ENCODE measurements around the gene CCSAP. TPM values are rescaled to one million over a fixed set of nuclear protein-coding genes. Genes with fewer than 3 reads are reported as not detected.

CCSAP gene
- total and polyA plus RNA-seq, 10 of the 15 experiments (the other 5 are each of a cell fraction or from before 2014, with no cell fraction given): 0.75 to 3.4 (median 2.8) TPM

DNA sequence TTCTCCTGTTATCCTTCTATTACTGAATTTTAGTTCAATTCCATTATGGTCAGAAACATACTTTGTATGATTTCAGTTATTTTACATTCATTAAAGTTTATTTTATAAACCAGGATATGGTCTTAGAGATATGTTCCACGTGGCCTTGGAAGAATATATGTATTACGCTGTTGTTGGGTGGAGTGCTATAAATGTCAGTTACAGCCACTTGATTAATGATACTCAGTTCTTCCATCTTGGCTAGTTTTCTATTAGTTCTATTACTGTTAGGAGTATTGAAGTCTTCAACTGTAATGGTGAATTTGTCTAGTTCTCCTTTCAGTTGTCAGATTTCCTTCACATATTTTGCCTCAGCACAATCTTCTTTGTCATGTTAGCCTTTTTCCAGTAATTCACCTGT lies 26.7 kb downstream of the CCSAP start (continued):
- TF ChIP-seq, protein P1, sequence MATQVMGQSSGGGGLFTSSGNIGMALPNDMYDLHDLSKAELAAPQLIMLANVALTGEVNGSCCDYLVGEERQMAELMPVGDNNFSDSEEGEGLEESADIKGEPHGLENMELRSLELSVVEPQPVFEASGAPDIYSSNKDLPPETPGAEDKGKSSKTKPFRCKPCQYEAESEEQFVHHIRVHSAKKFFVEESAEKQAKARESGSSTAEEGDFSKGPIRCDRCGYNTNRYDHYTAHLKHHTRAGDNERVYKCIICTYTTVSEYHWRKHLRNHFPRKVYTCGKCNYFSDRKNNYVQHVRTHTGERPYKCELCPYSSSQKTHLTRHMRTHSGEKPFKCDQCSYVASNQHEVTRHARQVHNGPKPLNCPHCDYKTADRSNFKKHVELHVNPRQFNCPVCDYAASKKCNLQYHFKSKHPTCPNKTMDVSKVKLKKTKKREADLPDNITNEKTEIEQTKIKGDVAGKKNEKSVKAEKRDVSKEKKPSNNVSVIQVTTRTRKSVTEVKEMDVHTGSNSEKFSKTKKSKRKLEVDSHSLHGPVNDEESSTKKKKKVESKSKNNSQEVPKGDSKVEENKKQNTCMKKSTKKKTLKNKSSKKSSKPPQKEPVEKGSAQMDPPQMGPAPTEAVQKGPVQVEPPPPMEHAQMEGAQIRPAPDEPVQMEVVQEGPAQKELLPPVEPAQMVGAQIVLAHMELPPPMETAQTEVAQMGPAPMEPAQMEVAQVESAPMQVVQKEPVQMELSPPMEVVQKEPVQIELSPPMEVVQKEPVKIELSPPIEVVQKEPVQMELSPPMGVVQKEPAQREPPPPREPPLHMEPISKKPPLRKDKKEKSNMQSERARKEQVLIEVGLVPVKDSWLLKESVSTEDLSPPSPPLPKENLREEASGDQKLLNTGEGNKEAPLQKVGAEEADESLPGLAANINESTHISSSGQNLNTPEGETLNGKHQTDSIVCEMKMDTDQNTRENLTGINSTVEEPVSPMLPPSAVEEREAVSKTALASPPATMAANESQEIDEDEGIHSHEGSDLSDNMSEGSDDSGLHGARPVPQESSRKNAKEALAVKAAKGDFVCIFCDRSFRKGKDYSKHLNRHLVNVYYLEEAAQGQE (IDR thresholded peaks at IDR 0.05; ENCODE audit: low read depth, low read length): no peak
- no peak for TF ChIP-seq SREBF2 (IDR thresholded peaks at IDR 0.05; ENCODE audit: low read length)

DNA sequence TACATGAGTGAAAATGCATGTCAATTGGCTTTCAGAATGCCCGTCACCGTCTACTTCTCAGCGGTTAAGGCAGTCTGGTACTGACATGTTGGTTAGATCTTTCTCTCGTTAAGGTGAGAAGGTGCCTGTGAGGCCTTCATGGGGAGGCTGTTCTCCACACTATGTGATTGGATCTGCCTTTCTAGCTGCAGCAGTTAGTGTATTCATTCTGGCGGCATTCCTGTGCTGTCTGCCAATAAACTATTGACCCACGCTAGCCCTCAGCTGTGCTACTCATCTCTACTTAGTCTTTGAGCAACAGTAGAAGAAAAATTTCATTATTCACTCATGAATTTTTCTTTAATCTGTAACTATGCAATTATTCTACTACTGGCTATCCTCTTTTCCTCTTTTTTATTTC lies 32.0 kb downstream of the CCSAP start:
- WGBS (ENCODE audit: insufficient coverage, insufficient replicate concordance, low lambda C conversion rate, missing lambda C conversion rate): 98% methylated on average over 6 of the region's 6 CpGs
- TF ChIP-seq YBX1 (IDR thresholded peaks at IDR 0.05): no peak
- TF ChIP-seq, protein P2, sequence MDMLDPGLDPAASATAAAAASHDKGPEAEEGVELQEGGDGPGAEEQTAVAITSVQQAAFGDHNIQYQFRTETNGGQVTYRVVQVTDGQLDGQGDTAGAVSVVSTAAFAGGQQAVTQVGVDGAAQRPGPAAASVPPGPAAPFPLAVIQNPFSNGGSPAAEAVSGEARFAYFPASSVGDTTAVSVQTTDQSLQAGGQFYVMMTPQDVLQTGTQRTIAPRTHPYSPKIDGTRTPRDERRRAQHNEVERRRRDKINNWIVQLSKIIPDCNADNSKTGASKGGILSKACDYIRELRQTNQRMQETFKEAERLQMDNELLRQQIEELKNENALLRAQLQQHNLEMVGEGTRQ (IDR thresholded peaks at IDR 0.05; ENCODE audit: borderline replicate concordance, low read depth, low read length): no peak
- TF ChIP-seq NFIC (IDR thresholded peaks at IDR 0.05; ENCODE audit: low read depth, low read length): no peak
- no peak for TF ChIP-seq RBBP5 (conservative IDR thresholded peaks at IDR 0.05)
- no peak for TF ChIP-seq ESRRA (IDR thresholded peaks at IDR 0.05; ENCODE audit: low read length)
- TF ChIP-seq GABPA (IDR thresholded peaks at IDR 0.05; ENCODE audit: low read depth): no peak
- no peak for TF ChIP-seq KDM1A (IDR thresholded peaks at IDR 0.05; ENCODE audit: borderline replicate concordance)
- TF ChIP-seq HDAC6 (IDR thresholded peaks at IDR 0.05; ENCODE audit: unreplicated experiment): no peak
- TF ChIP-seq TARDBP (IDR thresholded peaks at IDR 0.05; ENCODE audit: borderline replicate concordance): no peak
- no peak for TF ChIP-seq TCF3 (IDR thresholded peaks at IDR 0.05; ENCODE audit: borderline replicate concordance, insufficient read depth, low read depth, low read length)
- TF ChIP-seq EZH2 (IDR thresholded peaks at IDR 0.05; ENCODE audit: borderline replicate concordance, control insufficient read depth, low read depth, low read length): no peak
- TF ChIP-seq BHLHE40 (IDR thresholded peaks at IDR 0.05; ENCODE audit: borderline replicate concordance in 1 of 2, low read depth in 2 of 2, low read length in 1 of 2): no peak
- TF ChIP-seq NBN (IDR thresholded peaks at IDR 0.05): no peak
- TF ChIP-seq, protein P3, sequence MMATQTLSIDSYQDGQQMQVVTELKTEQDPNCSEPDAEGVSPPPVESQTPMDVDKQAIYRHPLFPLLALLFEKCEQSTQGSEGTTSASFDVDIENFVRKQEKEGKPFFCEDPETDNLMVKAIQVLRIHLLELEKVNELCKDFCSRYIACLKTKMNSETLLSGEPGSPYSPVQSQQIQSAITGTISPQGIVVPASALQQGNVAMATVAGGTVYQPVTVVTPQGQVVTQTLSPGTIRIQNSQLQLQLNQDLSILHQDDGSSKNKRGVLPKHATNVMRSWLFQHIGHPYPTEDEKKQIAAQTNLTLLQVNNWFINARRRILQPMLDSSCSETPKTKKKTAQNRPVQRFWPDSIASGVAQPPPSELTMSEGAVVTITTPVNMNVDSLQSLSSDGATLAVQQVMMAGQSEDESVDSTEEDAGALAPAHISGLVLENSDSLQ (IDR thresholded peaks at IDR 0.05): no peak
- no peak for TF ChIP-seq CBFB (IDR thresholded peaks at IDR 0.05; ENCODE audit: low read depth)

More for the DNA sequence above, 32.0 kb downstream of the CCSAP start:
- Histone ChIP-seq H2AFZ (ENCODE audit: control insufficient read depth, low read depth, low read length) (no peak overlapping the region), H3K27ac (ENCODE audit: control insufficient read depth, insufficient read depth) (no peak overlapping the region), H3K4me2 (ENCODE audit: control insufficient read depth, insufficient read depth) (no peak overlapping the region), H3K4me1 (ENCODE audit: control insufficient read depth, insufficient read depth, low read length) (no peaks in the 10 kb centered on the region), H3K79me2 (ENCODE audit: control insufficient read depth, insufficient read depth, low read length) (no peaks in the 10 kb centered on the region), H4K20me1 (ENCODE audit: control insufficient read depth, insufficient read depth) (no peaks in the 10 kb centered on the region), H3K4me3 (no peak overlapping the region), H3K27me3 (replicated peaks in 1 of 2; ENCODE audit: control insufficient read depth in 2 of 2, insufficient read depth in 2 of 2, low read length in 1 of 2) (no peaks in the 10 kb centered on the region), H3K36me3 (ENCODE audit: control insufficient read depth in 2 of 2, insufficient read depth in 2 of 2, low read length in 1 of 2) (peaks cover 0 to 2% of the 10 kb centered on the region in 2 experiments; a peak in 3 of 4 replicates), H3K9ac (ENCODE audit: control insufficient read depth, insufficient read depth, low read length) (no peak overlapping the region), H3K9me3 (replicated peaks; ENCODE audit: control insufficient read depth, insufficient read depth, low read length) (no peaks in the 10 kb centered on the region)
- in situ Hi-C loops (cut with MboI) (no loop called here), intact Hi-C loops (cut with micrococcal nuclease; ENCODE audit: unreplicated experiment) (no loop called here)
- no peak for DNase-seq (ENCODE audit: low read depth, low spot score)
- ChIA-PET POLR2A (no interaction called here), RAD21 (ENCODE audit: unreplicated experiment) (no interaction called here), CTCF (interaction anchor here (0.6 to 1.1 kb wide), 2 partner anchors 10 to 1192 kb away, joined by 3 read pairs; no protein-coding TSS in a partner anchor), SMC1A (ENCODE audit: uncharacterized antibody, unreplicated experiment) (interaction anchor here (0.6 kb wide), 1 partner anchor 215 kb away, joined by 3 read pairs; no protein-coding TSS in a partner anchor)
- ATAC-seq: no peak
- FAIRE-seq: no peak
- BruUV-seq (replicated peaks): no TSS peak

Measured in GM12878 (cell line).